WTC11 (cell line): ENCODE measurements around the gene COQ7.

Source experiments
- CTCF ChIP-seq: fragments of 200-600 bp; IDR thresholded peaks from 2 replicates; pipeline ENCODE4 v1.8.0; 2022; ENCODE audit warnings: antibody characterized with exemption
- FOXJ3 ChIP-seq: sonication (generic); formaldehyde crosslinking; IDR thresholded peaks from 2 replicates; pipeline ENCODE4 v1.9.0; 2021; ENCODE audit warnings: missing genetic modification reagents, mild to moderate bottlenecking, borderline replicate concordance
- PRDM15 ChIP-seq: sonication (generic); formaldehyde crosslinking; IDR thresholded peaks from 2 replicates; pipeline ENCODE4 v1.8.0; 2022; ENCODE audit warnings: missing genetic modification reagents
- SP1 ChIP-seq: sonication (generic); formaldehyde crosslinking; conservative IDR thresholded peaks from 2 replicates; pipeline ENCODE4 v1.8.1; 2022; ENCODE audit warnings: missing genetic modification reagents
- TCF7 ChIP-seq: sonication (generic); formaldehyde crosslinking; IDR thresholded peaks from 2 replicates; pipeline ENCODE4 v1.8.0; 2022; ENCODE audit warnings: mild to moderate bottlenecking, low read depth, missing genetic modification reagents, moderate library complexity

- TF ChIP-seq CTCF (no peak), PRDM15 (no peak), TCF7 (CRISPR knock-in tag) (no peak), SP1 (CRISPR knock-in tag) (no peak), FOXJ3 (no peak)
Observed at GRCh38 chr16:19040400-19040799, 27.0 kb upstream of the COQ7 start.
